ENCODE measurements around the gene TCTN1. TPM values are rescaled to one million over a fixed set of nuclear protein-coding genes. Genes with fewer than 3 reads are reported as not detected.
A peak's percentile ranks its signal among the peaks of the same experiment; 100 is the strongest.
"Not testable (repeated sequence)": the region's sequence is repeated elsewhere in the genome, so short reads cannot be mapped to it uniquely, and the experiment has no call there.

Gene TCTN1
- total and polyA plus RNA-seq, 9 donors: 19.0 to 24.9 (median 20.8) TPM

- H3K36me3 ChIP-seq (ENCODE audit: control insufficient read depth, insufficient read depth, low read length); H3K27me3 ChIP-seq (ENCODE audit: control insufficient read depth, insufficient read depth, low read length); H3K9me3 ChIP-seq (replicated peaks; ENCODE audit: control insufficient read depth, low read depth, low read length); DNase-seq; H3K27ac ChIP-seq (ENCODE audit: low read length); H3K4me1 ChIP-seq (ENCODE audit: control insufficient read depth, insufficient read depth, low read length); H3K4me3 ChIP-seq (ENCODE audit: low read length): not testable (repeated sequence)
- no CpG with 5 or more reads among the region's 10 CpGs for WGBS (ENCODE audit: insufficient coverage)
These were observed 39.2 kb upstream of the TCTN1 start for GRCh38 chr12:110574717-110575230.

- no peaks in the 10 kb centered on the region for H3K27me3 ChIP-seq (ENCODE audit: control insufficient read depth, insufficient read depth, low read length)
- DNase-seq: no peak
- no peaks in the 10 kb centered on the region for H3K36me3 ChIP-seq (ENCODE audit: control insufficient read depth, insufficient read depth, low read length)
- H3K9me3 ChIP-seq (replicated peaks; ENCODE audit: control insufficient read depth, low read depth, low read length): peaks cover 7% of the 10 kb centered on the region
- 0% methylated on average over 1 of the region's 1 CpG for WGBS (ENCODE audit: insufficient coverage)
- no peak overlapping the region for H3K27ac ChIP-seq (ENCODE audit: low read length)
- no peak overlapping the region for H3K4me3 ChIP-seq (ENCODE audit: low read length)
- no peaks in the 10 kb centered on the region for H3K4me1 ChIP-seq (ENCODE audit: control insufficient read depth, insufficient read depth, low read length)
These were observed 38.6 kb upstream of the TCTN1 start for GRCh38 chr12:110575326-110575725.

- no peaks in the 10 kb centered on the region for H3K4me1 ChIP-seq (ENCODE audit: control insufficient read depth, insufficient read depth, low read length)
These were observed 37.4 kb upstream of the TCTN1 start for GRCh38 chr12:110576504-110576903.

DNA sequence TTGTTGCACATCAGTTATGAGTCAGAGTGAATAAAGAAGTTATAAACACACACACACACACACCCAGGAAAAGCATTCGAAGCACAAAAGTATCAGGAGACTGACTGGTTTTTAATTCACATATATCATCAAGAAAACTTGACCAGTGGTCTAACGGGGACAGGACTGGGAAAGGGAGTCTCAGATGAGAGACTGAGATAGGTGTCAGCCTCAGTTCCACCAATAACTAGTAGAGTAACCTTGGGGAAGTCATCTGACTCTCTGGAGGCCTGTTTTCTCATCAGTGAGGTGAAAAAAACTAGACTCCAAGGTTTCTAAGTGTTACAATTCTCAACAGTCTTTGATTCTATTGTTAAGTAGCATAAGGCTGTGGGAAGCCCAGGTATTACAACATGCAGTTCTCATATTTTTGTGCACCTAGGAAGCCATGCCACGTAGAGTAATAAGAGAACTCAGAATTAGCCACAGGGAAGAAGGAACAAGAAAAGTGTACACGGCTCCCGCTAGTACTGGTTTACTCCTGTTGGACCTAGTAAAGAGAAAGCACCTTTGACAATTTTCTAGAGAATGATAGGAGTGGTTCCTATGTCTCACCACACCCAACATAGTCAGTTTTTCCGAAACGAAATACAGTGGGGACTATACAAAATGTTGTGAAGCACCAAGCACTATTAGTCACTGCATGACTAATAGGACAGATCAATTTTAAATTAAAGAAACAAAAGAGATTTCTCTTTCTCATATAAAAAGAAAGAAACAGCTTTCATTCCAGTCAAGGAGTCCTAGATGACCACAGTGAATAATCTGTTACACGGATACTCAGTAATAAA is 35.9 kb upstream of the TCTN1 start:
- H3K4me1 ChIP-seq (ENCODE audit: control insufficient read depth, insufficient read depth, low read length): peaks cover 4% of the 10 kb centered on the region
- no peak overlapping the region for H3K4me3 ChIP-seq (ENCODE audit: low read length)
- WGBS (ENCODE audit: insufficient coverage): no CpG with 5 or more reads among the region's 8 CpGs
- H3K27ac ChIP-seq (ENCODE audit: low read length): peak overlapping the region; percentile 21
- H3K36me3 ChIP-seq (ENCODE audit: control insufficient read depth, insufficient read depth, low read length): no peaks in the 10 kb centered on the region
- H3K27me3 ChIP-seq (ENCODE audit: control insufficient read depth, insufficient read depth, low read length): no peaks in the 10 kb centered on the region
- no peaks in the 10 kb centered on the region for H3K9me3 ChIP-seq (replicated peaks; ENCODE audit: control insufficient read depth, low read depth, low read length)
- peak; percentile 46 for DNase-seq

More at GRCh38 chr12:110576504-110576903, 37.4 kb upstream of the TCTN1 start:
- WGBS (ENCODE audit: insufficient coverage): no CpG with 5 or more reads among the region's 2 CpGs
- no peak overlapping the region for H3K4me3 ChIP-seq (ENCODE audit: low read length)
- no peaks in the 10 kb centered on the region for H3K27me3 ChIP-seq (ENCODE audit: control insufficient read depth, insufficient read depth, low read length)
- H3K9me3 ChIP-seq (replicated peaks; ENCODE audit: control insufficient read depth, low read depth, low read length): peaks cover 7% of the 10 kb centered on the region
- no peak overlapping the region for H3K27ac ChIP-seq (ENCODE audit: low read length)
- no peak for DNase-seq
- H3K36me3 ChIP-seq (ENCODE audit: control insufficient read depth, insufficient read depth, low read length): no peaks in the 10 kb centered on the region

DNA sequence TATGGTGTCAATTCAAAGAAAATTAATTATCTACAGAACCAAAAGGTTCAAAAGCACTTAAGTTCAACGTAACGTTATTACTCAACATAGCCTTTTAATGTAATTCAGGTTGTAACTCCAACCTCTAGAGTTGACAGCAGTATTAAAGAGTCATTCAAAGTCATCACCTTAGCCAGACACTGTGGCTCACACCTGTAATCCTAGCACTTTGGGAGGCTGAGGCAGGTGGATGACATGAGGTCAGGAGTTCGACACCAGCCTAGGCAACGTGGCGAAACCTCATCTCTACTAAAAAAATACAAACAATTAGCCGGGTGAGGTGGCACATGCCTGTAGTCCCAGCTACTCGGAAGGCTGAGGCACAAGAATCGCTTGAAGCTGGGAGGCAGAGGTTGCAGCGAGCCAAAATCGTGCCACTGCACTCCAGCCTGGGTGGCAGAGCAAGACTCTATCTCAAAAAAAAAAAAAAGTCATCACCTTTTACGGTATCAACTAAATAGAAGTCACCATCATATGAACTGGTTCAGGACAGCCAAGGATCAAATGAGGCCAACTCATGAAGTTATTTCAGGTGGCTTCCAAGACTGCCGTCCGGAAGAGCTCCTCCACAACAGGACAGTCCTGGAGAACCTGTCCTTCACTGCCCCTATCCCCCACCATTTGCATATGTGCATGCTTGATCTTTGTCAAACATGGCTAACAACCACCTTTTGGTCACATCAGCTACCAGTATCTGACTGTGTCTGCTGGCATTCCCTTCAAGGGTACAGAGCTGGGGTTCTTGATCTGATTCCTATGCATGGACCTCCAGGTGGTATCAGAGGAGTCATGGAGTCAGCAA is 35.0 kb upstream of the TCTN1 start:
- Histone ChIP-seq H3K4me3 (ENCODE audit: low read length) (no peak overlapping the region), H3K4me1 (ENCODE audit: control insufficient read depth, insufficient read depth, low read length) (peaks cover 7% of the 10 kb centered on the region), H3K27me3 (ENCODE audit: control insufficient read depth, insufficient read depth, low read length) (no peaks in the 10 kb centered on the region), H3K27ac (ENCODE audit: low read length) (no peak overlapping the region), H3K9me3 (replicated peaks; ENCODE audit: control insufficient read depth, low read depth, low read length) (no peaks in the 10 kb centered on the region), H3K36me3 (ENCODE audit: control insufficient read depth, insufficient read depth, low read length) (no peaks in the 10 kb centered on the region)
- no peak for DNase-seq
- WGBS (ENCODE audit: insufficient coverage): 75% methylated on average over 5 of the region's 13 CpGs

- Histone ChIP-seq H3K9me3 (replicated peaks; ENCODE audit: control insufficient read depth, low read depth, low read length) (no peaks in the 10 kb centered on the region), H3K4me1 (ENCODE audit: control insufficient read depth, insufficient read depth, low read length) (peaks cover 11% of the 10 kb centered on the region), H3K36me3 (ENCODE audit: control insufficient read depth, insufficient read depth, low read length) (no peaks in the 10 kb centered on the region), H3K27ac (ENCODE audit: low read length) (no peak overlapping the region), H3K27me3 (ENCODE audit: control insufficient read depth, insufficient read depth, low read length) (no peaks in the 10 kb centered on the region), H3K4me3 (ENCODE audit: low read length) (no peak overlapping the region)
- DNase-seq: no peak
- WGBS (ENCODE audit: insufficient coverage): 94% methylated on average over 6 of the region's 18 CpGs
These were observed 34.2 kb upstream of the TCTN1 start for GRCh38 chr12:110579535-110580253.

- no peak for DNase-seq
- Histone ChIP-seq H3K9me3 (replicated peaks; ENCODE audit: control insufficient read depth, low read depth, low read length) (no peaks in the 10 kb centered on the region), H3K27ac (ENCODE audit: low read length) (peak overlapping the region; percentile 78), H3K4me3 (ENCODE audit: low read length) (peak overlapping the region; percentile 94), H3K36me3 (ENCODE audit: control insufficient read depth, insufficient read depth, low read length) (no peaks in the 10 kb centered on the region), H3K4me1 (ENCODE audit: control insufficient read depth, insufficient read depth, low read length) (peaks cover 23% of the 10 kb centered on the region), H3K27me3 (ENCODE audit: control insufficient read depth, insufficient read depth, low read length) (no peaks in the 10 kb centered on the region)
- WGBS (ENCODE audit: insufficient coverage): 0% methylated on average over 6 of the region's 8 CpGs
These were observed 32.0 kb upstream of the TCTN1 start for GRCh38 chr12:110581931-110582275.

DNA sequence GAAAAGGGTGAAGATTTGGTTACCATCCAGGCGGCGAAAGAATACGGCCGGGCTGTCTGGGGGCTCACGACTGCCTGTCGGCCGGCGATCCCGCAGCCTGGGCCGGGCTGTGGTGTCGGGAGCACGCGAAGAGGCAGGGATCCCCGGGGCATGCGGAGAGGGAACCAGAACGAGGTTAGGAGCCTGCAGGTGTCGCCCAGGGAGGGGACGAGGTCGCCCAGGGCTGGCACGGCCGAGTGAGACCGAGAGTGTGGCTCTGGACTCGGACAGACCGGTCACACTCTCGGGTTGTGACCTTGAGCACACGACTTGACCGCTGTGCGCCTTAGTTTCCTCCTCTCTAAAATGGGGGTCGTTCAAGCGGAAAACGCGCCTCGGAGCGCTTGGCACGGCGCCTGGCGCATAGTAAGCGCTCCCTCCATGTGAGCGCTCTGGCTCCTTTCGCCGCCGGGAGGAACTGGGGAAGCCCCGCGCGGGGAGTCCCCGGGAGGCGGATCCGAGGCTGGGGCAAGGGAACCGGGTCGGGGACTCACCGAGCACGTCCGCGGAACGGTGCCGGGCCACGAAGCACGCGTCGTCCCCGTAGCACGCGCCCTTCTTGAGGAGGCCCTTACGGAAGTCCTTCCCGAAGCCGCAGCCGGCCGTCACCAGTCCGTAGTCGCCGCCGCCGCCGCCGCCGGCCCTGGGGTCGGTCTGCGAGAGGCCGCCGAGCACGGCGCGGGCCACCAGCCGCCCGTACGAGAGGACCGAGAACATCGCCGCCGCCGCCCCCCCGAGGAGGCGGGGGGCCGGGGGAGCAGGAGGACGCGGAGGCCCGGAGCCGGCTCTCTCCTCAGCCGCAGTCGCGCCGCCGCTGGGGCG is 31.4 kb upstream of the TCTN1 start:
- Histone ChIP-seq H3K36me3 (ENCODE audit: control insufficient read depth, insufficient read depth, low read length) (no peaks in the 10 kb centered on the region), H3K27me3 (ENCODE audit: control insufficient read depth, insufficient read depth, low read length) (no peaks in the 10 kb centered on the region), H3K9me3 (replicated peaks; ENCODE audit: control insufficient read depth, low read depth, low read length) (no peaks in the 10 kb centered on the region), H3K27ac (ENCODE audit: low read length) (peak overlapping the region; percentile 78), H3K4me1 (ENCODE audit: control insufficient read depth, insufficient read depth, low read length) (peaks cover 23% of the 10 kb centered on the region), H3K4me3 (ENCODE audit: low read length) (peak overlapping the region; percentile 94)
- DNase-seq: peak; percentile 67
- WGBS (ENCODE audit: insufficient coverage): under 1% methylated on average over 102 of the region's 104 CpGs
